SU-DHL-6 (cell line): ENCODE measurements around the gene BCL2L1.
"Not testable (repeated sequence)": the region's sequence is repeated elsewhere in the genome, so short reads cannot be mapped to it uniquely, and the experiment has no call there.

Source experiments
- H2AFZ ChIP-seq: fragments of 200-600 bp; sonication (generic); 2 replicates; pipeline ENCODE4 v1.6.1; 2014; ENCODE audit warnings: low read depth, mild to moderate bottlenecking, moderate library complexity, mixed read lengths, antibody characterized with exemption, low read length; ENCODE audit not compliant: severe bottlenecking
- H3F3A ChIP-seq: fragments of 200-600 bp; shearing (Covaris generic); 2 replicates; pipeline ENCODE4 v1.6.0; 2016; ENCODE audit warnings: antibody characterized with exemption, mild to moderate bottlenecking; ENCODE audit not compliant: insufficient read depth
- H3K27ac ChIP-seq: fragments of 200-600 bp; sonication (generic); 2 replicates; pipeline ENCODE4 v1.5.1; 2016; ENCODE audit warnings: low read depth, mild to moderate bottlenecking, low read length, moderate library complexity, mixed read lengths
- H3K27me3 ChIP-seq: fragments of 200-600 bp; sonication (generic), shearing (Covaris generic); 2 replicates; pipeline ENCODE4 v1.6.0; 2014; ENCODE audit warnings: mild to moderate bottlenecking, low read length
- H3K36me3 ChIP-seq: fragments of 200-600 bp; sonication (generic); 2 replicates; pipeline ENCODE4 v1.6.1; 2014; ENCODE audit warnings: mild to moderate bottlenecking, low read length, mixed read lengths
- H3K4me2 ChIP-seq: fragments of 300-600, 200-600 bp; shearing (Covaris generic), sonication (generic); 2 replicates; pipeline ENCODE4 v1.6.0; 2014; ENCODE audit warnings: low read length, low read depth, mild to moderate bottlenecking; ENCODE audit not compliant: poor library complexity, severe bottlenecking
- H3K4me3 ChIP-seq: fragments of 200-600 bp; sonication (generic); 2 replicates; pipeline ENCODE4 v1.5.1; 2014; ENCODE audit warnings: antibody characterized with exemption, low read length, mild to moderate bottlenecking, mixed read lengths; ENCODE audit not compliant: insufficient read depth, poor library complexity, severe bottlenecking
- H3K79me2 ChIP-seq: fragments of 200-600 bp; sonication (generic); 2 replicates; pipeline ENCODE4 v1.6.1; 2014; ENCODE audit warnings: mild to moderate bottlenecking, low read length, moderate library complexity; ENCODE audit not compliant: insufficient read depth
- H3K9ac ChIP-seq: fragments of 200-600 bp; sonication (generic); 2 replicates; pipeline ENCODE4 v1.7.0; 2014; ENCODE audit warnings: mild to moderate bottlenecking, low read length
- H3K9me2 ChIP-seq: fragments of 200-600 bp; sonication (generic); replicated peaks from 2 replicates; pipeline ENCODE4 v1.6.1; 2014; ENCODE audit warnings: low read length; ENCODE audit not compliant: insufficient read depth
- H3K9me3 ChIP-seq: fragments of 200-600 bp; sonication (generic); 2 replicates; pipeline ENCODE4 v1.6.1; 2014; ENCODE audit warnings: low read length, mixed read lengths; ENCODE audit not compliant: insufficient read depth
- H4K20me1 ChIP-seq: fragments of 200-600 bp; sonication (generic); 2 replicates; pipeline ENCODE4 v1.6.1; 2014; ENCODE audit warnings: low read depth, mild to moderate bottlenecking, antibody characterized with exemption, low read length, moderate library complexity, mixed read lengths
- EZH2phosphoT487 ChIP-seq: fragments of 200-600 bp; sonication (generic), shearing (Covaris generic); conservative IDR thresholded peaks from 2 replicates; pipeline ENCODE4 v1.6.1; 2018; ENCODE audit warnings: mild to moderate bottlenecking, antibody characterized with exemption, low read length, moderate library complexity, mixed read lengths
- TF ChIP-seq, protein P1 (sequence below): fragments of 200-600 bp; sonication (generic); IDR thresholded peaks from one replicate; pipeline ENCODE4 v1.5.1; 2017; ENCODE audit warnings: antibody characterized with exemption, mild to moderate bottlenecking, low read length, moderate library complexity; ENCODE audit not compliant: insufficient read depth, poor library complexity, severe bottlenecking

Gene BCL2L1

DNA sequence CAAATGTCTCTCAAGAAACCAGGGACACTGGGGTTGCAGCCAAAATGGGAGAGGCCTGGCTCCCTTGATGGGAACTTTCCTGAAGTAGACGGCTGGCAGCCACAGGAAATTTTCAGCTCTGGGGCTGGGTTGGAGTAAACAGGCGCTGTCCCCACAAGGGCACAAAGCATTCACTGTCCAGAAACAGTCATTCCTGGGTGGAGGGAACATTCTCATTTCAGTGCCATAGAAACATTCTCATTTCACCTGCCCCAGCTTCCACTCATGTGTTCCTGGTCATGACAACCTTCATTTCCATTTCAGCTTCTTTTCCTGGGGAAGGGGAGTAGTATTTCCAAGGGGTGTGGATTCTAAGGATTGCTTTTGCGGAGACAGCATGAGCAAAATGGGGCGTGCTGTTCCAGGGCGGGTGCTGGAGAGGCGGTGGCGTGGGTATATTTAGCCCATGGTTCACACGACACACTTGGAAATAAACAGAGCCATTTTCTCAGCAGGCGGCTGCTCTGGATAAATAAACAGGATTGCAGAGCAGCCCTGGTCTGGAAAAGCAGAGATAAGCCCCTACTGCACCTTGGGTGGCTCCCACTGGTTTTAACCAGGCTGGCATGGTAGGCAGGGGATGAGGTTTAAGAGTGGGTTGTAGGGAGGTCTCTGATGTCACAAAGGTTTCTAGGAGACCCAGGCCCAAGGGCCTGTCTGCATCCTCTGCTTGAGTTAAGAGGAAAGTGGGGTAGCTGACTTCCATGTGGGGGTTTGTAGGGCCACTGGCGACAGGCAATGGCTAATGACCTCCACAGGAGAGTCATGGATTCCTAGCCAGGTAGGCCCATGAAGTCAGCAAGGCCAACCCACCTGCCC, 52.1 kb downstream of the BCL2L1 start:
- Histone ChIP-seq H3K9me3 (no peaks in the 10 kb centered on the region), H3K79me2 (0 out of 2 replicates have a peak, but pooled peaks cover 8% of the 10 kb centered on the region), H2AFZ (no peak overlapping the region), H3K27ac (no peak overlapping the region), H3K4me3 (no peak overlapping the region), H4K20me1 (no peaks in the 10 kb centered on the region), H3K9me2 (no peaks in the 10 kb centered on the region), H3K9ac (no peak overlapping the region), H3K4me2 (no peak overlapping the region), H3K36me3 (no peaks in the 10 kb centered on the region), H3F3A (no peaks in the 10 kb centered on the region), H3K27me3 (no peaks in the 10 kb centered on the region)
- no peak for TF ChIP-seq EZH2phosphoT487
- TF ChIP-seq, protein P1, sequence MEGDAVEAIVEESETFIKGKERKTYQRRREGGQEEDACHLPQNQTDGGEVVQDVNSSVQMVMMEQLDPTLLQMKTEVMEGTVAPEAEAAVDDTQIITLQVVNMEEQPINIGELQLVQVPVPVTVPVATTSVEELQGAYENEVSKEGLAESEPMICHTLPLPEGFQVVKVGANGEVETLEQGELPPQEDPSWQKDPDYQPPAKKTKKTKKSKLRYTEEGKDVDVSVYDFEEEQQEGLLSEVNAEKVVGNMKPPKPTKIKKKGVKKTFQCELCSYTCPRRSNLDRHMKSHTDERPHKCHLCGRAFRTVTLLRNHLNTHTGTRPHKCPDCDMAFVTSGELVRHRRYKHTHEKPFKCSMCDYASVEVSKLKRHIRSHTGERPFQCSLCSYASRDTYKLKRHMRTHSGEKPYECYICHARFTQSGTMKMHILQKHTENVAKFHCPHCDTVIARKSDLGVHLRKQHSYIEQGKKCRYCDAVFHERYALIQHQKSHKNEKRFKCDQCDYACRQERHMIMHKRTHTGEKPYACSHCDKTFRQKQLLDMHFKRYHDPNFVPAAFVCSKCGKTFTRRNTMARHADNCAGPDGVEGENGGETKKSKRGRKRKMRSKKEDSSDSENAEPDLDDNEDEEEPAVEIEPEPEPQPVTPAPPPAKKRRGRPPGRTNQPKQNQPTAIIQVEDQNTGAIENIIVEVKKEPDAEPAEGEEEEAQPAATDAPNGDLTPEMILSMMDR = no peak

DNA sequence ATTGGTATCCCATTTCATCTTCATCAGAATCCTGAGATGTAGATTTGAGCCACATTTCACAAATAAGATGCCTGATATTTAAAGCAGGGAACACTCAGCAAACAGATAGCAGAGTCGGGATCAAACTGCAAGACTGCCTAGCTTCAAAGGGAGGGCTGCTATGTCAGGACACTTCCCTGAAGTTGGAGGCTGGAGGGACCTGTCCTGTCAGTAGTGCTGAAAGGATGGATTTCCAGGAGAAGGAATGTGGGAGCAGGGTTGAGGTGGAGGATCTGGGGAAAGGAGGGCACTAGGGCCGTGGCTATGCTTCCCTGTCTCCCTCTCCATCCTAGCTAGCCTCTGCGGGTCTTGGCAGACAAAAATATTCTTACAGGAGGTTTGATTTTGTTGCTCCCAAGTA, 52.8 kb downstream of the BCL2L1 start:
- Histone ChIP-seq H3K27ac (no peak overlapping the region), H3K9me3 (no peaks in the 10 kb centered on the region), H3K4me2 (no peak overlapping the region), H3K79me2 (0 out of 2 replicates have a peak, but pooled peaks cover 8% of the 10 kb centered on the region), H3K27me3 (no peaks in the 10 kb centered on the region), H4K20me1 (no peaks in the 10 kb centered on the region), H3K36me3 (no peaks in the 10 kb centered on the region), H3K9ac (no peak overlapping the region), H3F3A (no peaks in the 10 kb centered on the region), H2AFZ (no peak overlapping the region), H3K4me3 (no peak overlapping the region), H3K9me2 (no peaks in the 10 kb centered on the region)
- TF ChIP-seq, protein P1 = no peak
- TF ChIP-seq EZH2phosphoT487 = no peak

DNA sequence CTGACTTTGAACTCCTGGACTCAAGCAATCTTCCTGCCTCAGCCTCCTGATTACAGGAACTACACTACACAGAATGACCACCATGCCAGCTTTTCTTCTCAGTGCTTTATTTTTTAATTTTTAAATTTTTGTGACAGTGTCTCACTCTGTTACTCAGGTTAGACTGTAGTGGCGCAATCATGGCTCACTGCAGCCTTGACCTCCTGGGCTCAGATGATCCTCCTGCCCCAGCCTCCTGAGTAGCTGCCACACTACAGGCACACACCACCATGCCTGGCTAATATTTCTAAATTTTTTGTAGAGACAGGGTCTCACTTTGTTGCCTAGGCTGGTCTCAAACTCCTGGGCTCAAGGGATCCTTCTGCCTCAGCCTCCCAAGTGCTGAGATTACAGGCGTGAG, 53.7 kb downstream of the BCL2L1 start:
- not testable (repeated sequence) for H4K20me1 ChIP-seq, H3K27ac ChIP-seq, H2AFZ ChIP-seq, H3K79me2 ChIP-seq, H3K27me3 ChIP-seq, H3K36me3 ChIP-seq, H3K9me3 ChIP-seq, H3K9ac ChIP-seq, H3K4me2 ChIP-seq, H3K9me2 ChIP-seq, H3K4me3 ChIP-seq, H3F3A ChIP-seq
